Kidney (tissue), 14 donors: ENCODE measurements around the gene RPS27L. TPM values are rescaled to one million over a fixed set of nuclear protein-coding genes. Genes with fewer than 3 reads are reported as not detected.
A peak's percentile ranks its signal among the peaks of the same experiment; 100 is the strongest.

Experiments used
- DNase-seq, 5 donors: peaks; one replicate each; pipeline ENCODE4 v3.0.0-alpha.2; 2013 to 2020
- FAIRE-seq: peaks from 2 replicates; lab custom pipeline; 2012; peaks lifted over from hg19 to GRCh38; lab: Jason Lieb, UNC
- H3K27ac ChIP-seq, 2 donors: one replicate each; pipeline ENCODE4 v1.7.0; 2013; ENCODE audit warnings: low read depth in 2 of 2, low read length in 2 of 2, inconsistent platforms in 1 of 2
- H3K27me3 ChIP-seq: one replicate; pipeline ENCODE4 v1.7.1; 2013; ENCODE audit warnings: low read length, inconsistent platforms; ENCODE audit not compliant: control insufficient read depth, insufficient read depth
- H3K36me3 ChIP-seq, 3 donors: one replicate each; pipeline versions ENCODE4 v1.7.0 to v1.7.1; 2013; ENCODE audit warnings: low read length in 3 of 3, control low read depth in 1 of 3, inconsistent platforms in 1 of 3; ENCODE audit not compliant: insufficient read depth in 3 of 3, control insufficient read depth in 2 of 3
- H3K4me1 ChIP-seq, 3 donors: one replicate each; pipeline versions ENCODE4 v1.7.0 to v1.7.1; 2013; ENCODE audit warnings: low read length in 3 of 3, inconsistent platforms in 1 of 3, low read depth in 1 of 3; ENCODE audit not compliant: control insufficient read depth in 2 of 3, insufficient read depth in 2 of 3
- H3K4me3 ChIP-seq, 3 donors: one replicate each; pipeline versions ENCODE4 v1.7.0 to v1.8.1; 2013; ENCODE audit warnings: low read length in 3 of 3, control low read depth in 1 of 3, inconsistent platforms in 1 of 3
- H3K9ac ChIP-seq, 3 donors: one replicate each; pipeline versions ENCODE4 v1.7.0 to v1.7.1; 2013; ENCODE audit warnings: low read length in 3 of 3, control low read depth in 1 of 3, inconsistent platforms in 1 of 3
- H3K9me3 ChIP-seq, 3 donors: one replicate each; pipeline versions ENCODE4 v1.7.0 to v1.7.1; 2013; ENCODE audit warnings: low read length in 3 of 3, control low read depth in 1 of 3, inconsistent platforms in 1 of 3; ENCODE audit not compliant: control insufficient read depth in 2 of 3, insufficient read depth in 1 of 3
- CTCF ChIP-seq: IDR thresholded peaks from 3 replicates; pipeline ENCODE4 v1.5.1; 2012; ENCODE audit warnings: mild to moderate bottlenecking, moderate library complexity, borderline replicate concordance; ENCODE audit not compliant: insufficient read depth; ENCODE audit errors: extremely low read depth
- intact Hi-C: fragments of 100-400 bp; cut with DNase I; formaldehyde crosslinking; loops from one replicate; pipeline ENCODE4 v1.11.1; 2022
- polyA plus RNA-seq: library from polyadenylated mRNA; stranded (reverse); fragments of 350-450 nt; fragmentation: Illumina TruSeq; extraction: RNeasy Lipid Tissue Mini Kit (QIAGEN cat#74804); gene quantifications from one replicate; pipeline ENCODE4 v1.2.3, GENCODE V29; 2014; ENCODE audit warnings: low read depth, low replicate concordance; ENCODE audit not compliant: insufficient read depth
- total RNA-seq: library from RNA; stranded (reverse); fragmentation: NEBNext Ultra II Directional; extraction: Animal tissue kit (Norgen Biotek cat#: 25700); gene quantifications from one replicate; pipeline ENCODE4 v1.2.1, GENCODE V29; 2021
- donor health status: control.
- donor health status: control.
- donor health status: control.
- donor health status: control.
- donor health status: control.
- donor health status: DM: yes; HTN: yes; CAD: no.
- donor health status: Normal renal cell carcinoma (clear cell type).

Gene RPS27L
- total and polyA plus RNA-seq, 2 donors from 2014 or later, result 120 to 372 TPM

- H3K27me3 ChIP-seq, result no peaks in the 10 kb centered on the region
- no peak for TF ChIP-seq CTCF
- DNase-seq (peak; percentile 98 to 99 (median 99)), FAIRE-seq (no peak)
- no peaks in the 10 kb centered on the region for H3K36me3 ChIP-seq
- H3K4me1 ChIP-seq, result peaks cover 0 to 13% (median 4%) of the 10 kb centered on the region in 3 donors
- peak within 1 kb of the TSS; percentile 69 to 89 (median 74) for H3K9ac ChIP-seq
- peak within 1 kb of the TSS; percentile 79 to 93 for H3K27ac ChIP-seq
- intact Hi-C loops, result no loop called here
- peak within 1 kb of the TSS; percentile 82 to 86 (median 83) for H3K4me3 ChIP-seq
- no peaks in the 10 kb centered on the region for H3K9me3 ChIP-seq
Observed at GRCh38 chr15:63188926-63189871, 31.9 kb upstream of the RPS27L start, which contains the start of gene RAB8B. Gene RAB8B (plus strand): TSS chr15:63189606. CDS start chr15:63189625, 19 bp downstream.

GRCh38 chr15:63188247-63188925 is 31.1 kb upstream of the RPS27L start:
- Histone ChIP-seq H3K27me3 (no peaks in the 10 kb centered on the region), H3K36me3 (no peaks in the 10 kb centered on the region), H3K27ac (peak overlapping the region in 1 of 2 donors; percentile 23), H3K4me1 (peaks cover 0 to 13% (median 4%) of the 10 kb centered on the region in 3 donors), H3K4me3 (peak overlapping the region; percentile 74 to 83 (median 77)), H3K9me3 (no peaks in the 10 kb centered on the region), H3K9ac (peak overlapping the region; percentile 36 to 74 (median 47))
- DNase-seq (no peak), FAIRE-seq (no peak)
- intact Hi-C loops, result no loop called here
- TF ChIP-seq CTCF, result no peak

- H3K9me3 ChIP-seq, result no peaks in the 10 kb centered on the region
- no peaks in the 10 kb centered on the region for H3K36me3 ChIP-seq
- TF ChIP-seq CTCF, result no peak
- peak overlapping the region in 1 of 3 donors; percentile 8 for H3K4me3 ChIP-seq
- FAIRE-seq (no peak), DNase-seq (peak in 2 of 5 donors; percentile 11 to 31)
- intact Hi-C loops, result no loop called here
- H3K9ac ChIP-seq, result no peak overlapping the region
- no peak overlapping the region for H3K27ac ChIP-seq
- peaks cover 0 to 13% (median 4%) of the 10 kb centered on the region in 3 donors for H3K4me1 ChIP-seq
- no peaks in the 10 kb centered on the region for H3K27me3 ChIP-seq
Observed at GRCh38 chr15:63187589-63188226, 30.4 kb upstream of the RPS27L start.
